CD4-positive, alpha-beta T cell treated with Interleukin-21 for 1 hour (primary cell): Measurements from ENCODE around the gene MFGE8.

Experiments
- DNase-seq: peaks from one replicate; pipeline ENCODE4 v3.0.0-alpha.2; 2020

Gene MFGE8

DNA sequence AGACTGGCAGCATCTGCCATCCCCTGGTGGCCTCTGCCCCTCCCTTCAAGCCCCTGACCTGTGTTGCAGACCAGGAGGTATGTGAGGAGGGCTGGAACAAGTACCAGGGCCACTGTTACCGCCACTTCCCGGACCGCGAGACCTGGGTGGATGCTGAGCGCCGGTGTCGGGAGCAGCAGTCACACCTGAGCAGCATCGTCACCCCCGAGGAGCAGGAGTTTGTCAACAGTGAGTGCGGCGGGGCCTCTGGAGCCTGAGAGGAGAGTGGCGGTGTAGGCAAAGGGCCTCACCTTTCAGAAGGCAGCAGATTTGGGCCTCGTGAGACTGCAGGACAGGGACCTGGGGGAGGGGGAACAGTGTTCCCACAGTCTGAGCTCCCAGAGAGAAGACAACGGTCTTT lies 41.9 kb downstream of the MFGE8 start:
- no peak for DNase-seq

DNA sequence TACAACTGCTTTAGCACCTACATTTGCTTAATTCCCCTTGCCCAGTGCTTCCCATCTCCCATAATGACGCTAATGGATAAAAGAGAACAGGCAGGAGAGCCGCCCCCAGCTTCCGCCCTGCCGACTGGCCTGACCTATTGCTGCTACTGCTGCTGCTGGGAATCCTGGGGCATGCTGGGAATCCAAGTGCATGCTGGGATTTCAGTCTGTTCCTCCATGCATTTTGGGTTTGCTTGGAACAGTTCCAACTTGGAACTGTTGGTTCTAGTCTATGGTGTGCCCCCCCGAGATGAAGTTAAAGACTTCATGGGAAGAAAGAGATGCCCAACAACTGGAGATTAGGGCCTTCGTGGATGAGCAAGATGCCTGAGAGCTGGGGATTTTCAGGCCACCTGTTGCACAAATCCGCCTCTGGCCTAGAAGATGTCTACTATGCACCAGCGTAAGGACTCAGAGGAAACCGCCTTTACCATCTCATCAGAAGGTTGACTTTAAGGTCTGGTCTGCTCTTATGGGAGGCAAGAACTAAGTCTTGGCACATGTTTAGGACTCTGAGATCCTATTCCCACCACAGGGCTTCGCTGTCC lies 46.8 kb downstream of the MFGE8 start:
- no peak for DNase-seq

DNA sequence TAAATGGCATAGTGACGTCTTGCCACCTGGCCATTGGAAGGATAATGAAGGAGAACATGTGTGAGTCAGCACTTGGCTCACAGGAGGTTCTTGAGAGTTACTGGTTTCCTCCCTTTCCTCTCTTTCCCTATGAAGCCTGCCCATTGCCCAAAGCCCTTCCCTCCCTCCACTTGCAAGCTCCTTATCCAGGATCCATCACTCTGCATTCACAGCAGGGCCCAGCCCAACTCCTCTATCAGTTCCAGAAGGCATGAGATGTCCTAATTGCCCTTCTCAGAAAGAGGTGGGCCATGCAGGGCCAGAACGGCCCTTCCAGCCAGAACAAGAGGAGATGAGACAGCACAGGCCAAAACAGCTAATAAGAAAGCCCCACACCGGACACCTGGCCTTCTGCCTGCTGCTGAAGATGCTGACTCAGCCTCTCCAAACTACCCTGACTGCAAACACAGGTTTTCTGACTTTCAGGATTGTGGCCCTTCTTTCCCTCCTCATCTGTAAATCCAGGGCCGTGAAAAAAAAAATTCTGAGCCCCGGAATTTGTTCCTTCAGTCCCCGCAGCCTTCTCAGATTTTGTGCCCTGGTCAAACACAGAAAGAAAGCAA lies 47.6 kb downstream of the MFGE8 start:
- DNase-seq, result no peak

DNA sequence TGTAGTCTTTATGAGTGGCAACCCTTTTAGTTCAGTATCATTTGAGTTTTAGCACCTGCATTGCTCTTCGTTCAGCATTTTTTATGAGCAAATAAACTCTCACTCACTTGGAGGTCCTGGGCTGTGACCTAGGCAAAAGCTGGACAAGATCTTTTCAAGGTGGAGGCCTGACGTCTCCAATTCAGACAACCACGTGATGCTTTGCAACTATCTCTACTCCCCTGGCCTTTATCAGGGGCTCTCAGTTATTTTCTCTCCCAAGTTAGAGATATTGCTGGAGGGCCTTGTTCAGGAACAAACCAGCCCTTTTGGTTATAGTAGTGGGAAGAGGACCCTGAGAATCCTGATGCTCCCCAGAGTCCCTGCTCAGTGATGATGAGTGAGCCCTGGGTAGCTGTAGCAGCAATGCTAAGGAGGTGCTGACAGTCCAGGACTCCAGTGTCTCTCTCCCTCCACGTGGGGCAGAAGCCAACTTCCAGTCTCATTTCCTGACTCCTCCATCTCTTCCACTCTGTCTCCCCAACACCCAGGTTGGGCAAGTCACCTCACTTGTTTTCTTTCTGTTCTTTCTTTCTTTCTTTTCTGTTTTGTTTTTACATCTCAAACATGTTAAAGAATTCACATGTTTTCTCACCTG lies 48.2 kb downstream of the MFGE8 start:
- no peak for DNase-seq

DNA sequence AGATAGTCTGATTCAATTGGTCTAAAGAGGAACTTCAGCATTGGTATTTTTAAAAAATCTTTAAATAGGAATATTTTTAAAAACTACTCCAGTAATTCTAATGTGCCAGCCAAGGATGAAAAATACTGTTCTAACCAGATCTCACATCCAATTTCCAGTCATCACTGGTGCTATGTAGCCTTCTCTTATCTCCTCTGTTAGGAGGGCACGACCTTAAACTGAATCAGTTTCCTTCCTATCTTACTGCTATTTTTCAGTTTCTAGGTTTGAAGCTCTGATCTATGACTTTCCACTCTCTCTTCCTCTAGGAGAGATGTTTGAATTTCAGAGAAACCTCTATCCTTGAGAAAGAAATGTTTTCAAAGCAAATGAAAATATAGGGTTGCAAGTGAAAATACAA lies 49.8 kb downstream of the MFGE8 start:
- no peak for DNase-seq

DNA sequence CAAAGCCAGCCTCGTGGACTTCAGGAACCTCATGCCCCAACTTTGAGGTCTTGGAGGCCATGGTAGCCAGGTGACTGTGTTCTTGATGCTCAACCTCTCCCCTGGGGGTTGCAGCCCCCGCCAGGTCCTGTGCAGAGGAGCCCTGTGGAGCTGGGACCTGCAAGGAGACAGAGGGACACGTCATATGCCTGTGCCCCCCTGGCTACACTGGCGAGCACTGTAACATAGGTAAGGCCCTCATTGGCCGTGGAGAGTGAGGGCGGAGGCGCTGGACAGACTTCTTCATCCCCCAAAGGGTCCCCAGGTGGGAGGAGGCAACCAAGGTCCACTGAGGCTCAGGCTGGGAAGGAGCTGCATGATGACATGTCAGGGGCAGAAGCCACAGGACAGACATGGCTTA lies 53.0 kb downstream of the MFGE8 start:
- no peak for DNase-seq

DNA sequence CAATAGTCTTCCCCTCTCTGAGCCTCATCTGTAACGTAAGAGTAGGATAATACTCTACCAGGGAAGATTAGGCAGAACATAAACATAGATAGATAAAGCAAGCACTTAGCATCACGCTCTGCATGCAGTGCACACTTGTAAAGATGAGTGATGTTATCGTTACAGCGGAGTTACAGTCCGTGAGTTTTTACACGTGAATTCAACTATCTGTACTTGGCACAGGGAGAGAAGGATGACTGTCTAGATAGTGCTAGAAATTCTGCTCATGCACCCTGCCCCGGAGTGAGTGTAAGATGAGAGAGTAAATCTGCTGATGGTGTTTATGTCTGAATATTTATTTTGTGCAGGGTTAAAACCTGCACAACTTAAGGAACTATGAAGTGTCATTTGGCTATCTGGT lies 53.6 kb downstream of the MFGE8 start:
- DNase-seq, result no peak

DNA sequence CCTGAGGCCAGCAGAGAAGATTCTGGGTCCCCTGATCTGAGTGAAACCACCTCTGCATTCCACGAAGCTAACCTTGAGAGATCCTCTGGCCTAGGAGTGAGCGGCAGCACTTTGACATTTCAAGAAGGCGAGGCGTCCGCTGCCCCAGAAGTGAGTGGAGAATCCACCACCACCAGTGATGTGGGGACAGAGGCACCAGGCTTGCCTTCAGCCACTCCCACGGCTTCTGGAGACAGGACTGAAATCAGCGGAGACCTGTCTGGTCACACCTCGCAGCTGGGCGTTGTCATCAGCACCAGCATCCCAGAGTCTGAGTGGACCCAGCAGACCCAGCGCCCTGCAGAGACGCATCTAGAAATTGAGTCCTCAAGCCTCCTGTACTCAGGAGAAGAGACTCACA lies 54.2 kb downstream of the MFGE8 start:
- DNase-seq, result no peak

DNA sequence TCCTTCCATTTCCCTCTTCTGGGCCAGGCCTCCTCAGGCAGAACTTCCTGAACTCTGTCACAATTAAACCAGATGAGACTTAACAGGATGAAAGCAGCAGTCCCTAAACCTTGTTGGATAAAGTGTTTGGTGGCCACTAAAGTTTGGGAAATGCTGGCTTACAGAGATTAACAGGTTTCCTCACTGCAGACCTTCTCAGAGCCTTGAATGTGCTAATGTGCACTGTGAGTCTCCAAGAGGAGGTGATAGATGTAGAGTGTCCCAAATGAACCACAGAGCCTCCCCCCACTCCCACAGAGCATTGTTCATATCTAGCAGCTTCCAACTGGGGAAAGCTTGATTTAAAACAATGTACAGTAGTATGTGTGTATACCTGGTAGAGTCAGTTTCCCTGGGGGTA lies 60.7 kb downstream of the MFGE8 start:
- DNase-seq, result no peak

DNA sequence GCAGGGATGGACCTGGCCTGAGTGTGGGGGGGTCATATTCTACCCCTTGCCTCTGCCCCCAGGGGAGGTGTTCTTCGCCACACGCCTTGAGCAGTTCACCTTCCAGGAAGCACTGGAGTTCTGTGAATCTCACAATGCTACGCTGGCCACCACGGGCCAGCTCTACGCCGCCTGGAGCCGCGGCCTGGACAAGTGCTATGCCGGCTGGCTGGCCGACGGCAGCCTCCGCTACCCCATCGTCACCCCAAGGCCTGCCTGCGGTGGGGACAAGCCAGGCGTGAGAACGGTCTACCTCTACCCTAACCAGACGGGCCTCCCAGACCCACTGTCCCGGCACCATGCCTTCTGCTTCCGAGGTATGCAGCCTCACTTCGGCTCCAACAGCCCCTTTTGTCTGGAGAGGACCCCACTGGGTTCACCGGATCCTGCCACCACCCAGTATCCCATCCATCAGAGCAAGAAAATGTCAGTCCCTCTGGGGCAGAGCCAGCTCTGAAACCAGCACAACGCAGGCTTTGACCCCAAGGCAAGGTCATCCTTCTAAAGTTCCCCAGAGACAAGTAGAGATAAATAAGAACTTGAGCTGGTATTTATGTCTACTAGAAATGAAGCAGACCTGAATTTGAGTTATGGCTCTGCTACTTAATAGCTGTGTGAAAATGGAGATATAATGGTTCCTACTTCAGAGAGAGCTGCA lies 63.7 kb downstream of the MFGE8 start:
- no peak for DNase-seq
